ENCODE data around the gene PAM. TPM values are rescaled to one million over a fixed set of nuclear protein-coding genes. Genes with fewer than 3 reads are reported as not detected.
"Not testable (repeated sequence)": the region's sequence is repeated elsewhere in the genome, so short reads cannot be mapped to it uniquely, and the experiment has no call there.

PAM gene
- total and polyA plus RNA-seq, 12 donors = 234 to 580 (median 397) TPM

DNA sequence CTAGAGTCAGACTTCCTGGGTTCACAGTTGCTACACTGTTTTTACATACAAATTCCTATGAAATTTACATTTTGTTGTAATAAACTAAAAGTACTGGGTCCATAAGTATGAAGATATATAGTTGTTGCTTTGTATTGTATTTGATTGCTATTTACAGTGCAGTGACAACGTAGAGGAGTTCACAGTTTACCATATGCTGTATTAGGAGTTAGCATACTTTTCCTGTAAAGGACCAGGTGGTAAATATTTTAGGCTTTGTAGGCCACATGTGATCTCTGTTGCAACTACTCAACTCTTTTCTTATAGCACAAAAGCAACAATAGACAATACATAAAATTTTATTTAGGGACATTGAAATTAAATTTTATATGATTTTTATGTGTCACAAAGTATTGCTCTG, 18.0 kb downstream of the PAM start:
- Histone ChIP-seq H3K4me3 (no peak overlapping the region), H3K36me3 (replicated peaks in 1 of 2) (no peaks in the 10 kb centered on the region), H3K4me1 (replicated peaks in 1 of 2) (peaks cover 0 to 21% of the 10 kb centered on the region in 2 donors), H3K9me3 (replicated peaks in 1 of 3) (no peaks in the 10 kb centered on the region), H3K27me3 (no peaks in the 10 kb centered on the region), H3K27ac (no peak overlapping the region)
- no peak for DNase-seq
- WGBS, 4 donors = 88 to 100% (median 93%) methylated on average over 1 of the region's 1 CpG
- intact Hi-C loops (cut with DNase I) = no loop called here
- TF ChIP-seq CTCF (IDR thresholded peaks at IDR 0.05) (no peak), POLR2A (IDR thresholded peaks at IDR 0.05) (no peak)

DNA sequence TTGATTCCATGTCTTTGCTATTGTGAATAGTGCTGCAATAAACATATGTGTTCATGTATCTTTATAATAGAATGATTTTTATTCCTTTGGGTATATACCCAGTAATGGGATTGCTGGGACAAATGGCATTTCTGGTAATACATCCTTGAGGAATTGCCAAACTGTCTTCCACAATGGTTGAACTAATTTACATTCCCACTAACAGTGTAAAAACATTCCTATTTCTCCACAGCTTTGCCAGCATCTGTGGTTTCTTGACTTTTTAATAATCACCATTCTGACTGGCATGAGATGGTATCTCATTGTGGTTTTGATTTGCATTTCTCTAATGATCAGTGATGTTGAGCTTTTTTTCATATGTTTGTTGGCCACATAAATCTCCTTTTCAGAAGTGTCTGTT, 20.7 kb downstream of the PAM start:
- H3K9me3 ChIP-seq (replicated peaks in 1 of 3); intact Hi-C loops (cut with DNase I); H3K27ac ChIP-seq; H3K4me3 ChIP-seq; H3K27me3 ChIP-seq; DNase-seq; H3K36me3 ChIP-seq (replicated peaks in 1 of 2): not testable (repeated sequence)
- H3K4me1 ChIP-seq (replicated peaks in 1 of 2) = peaks cover 5 to 37% of the 10 kb centered on the region in 2 donors

- DNase-seq = no peak
- Histone ChIP-seq H3K4me3 (no peak overlapping the region), H3K9me3 (replicated peaks in 1 of 3) (no peaks in the 10 kb centered on the region), H3K27me3 (no peaks in the 10 kb centered on the region), H3K4me1 (replicated peaks in 1 of 2) (peaks cover 15 to 37% of the 10 kb centered on the region in 2 donors), H3K27ac (no peak overlapping the region), H3K36me3 (replicated peaks in 1 of 2) (no peaks in the 10 kb centered on the region)
- intact Hi-C loops (cut with DNase I) = no loop called here
- TF ChIP-seq CTCF (IDR thresholded peaks at IDR 0.05) (no peak), POLR2A (IDR thresholded peaks at IDR 0.05) (no peak)
Measured at GRCh38 chr5:102777099-102777498, 22.0 kb downstream of the PAM start.

GRCh38 chr5:102778478-102778877, 23.4 kb downstream of the PAM start:
- 38 to 63% (median 57%) methylated on average over 3 of the region's 3 CpGs for WGBS, 4 donors
- peak in 1 of 7 donors; percentile 24 for DNase-seq
- Histone ChIP-seq H3K9me3 (replicated peaks in 1 of 3) (no peaks in the 10 kb centered on the region), H3K4me1 (replicated peaks in 1 of 2) (peaks cover 18 to 39% of the 10 kb centered on the region in 2 donors), H3K27ac (peak overlapping the region in 1 of 5 donors; percentile 31), H3K36me3 (replicated peaks in 1 of 2) (no peaks in the 10 kb centered on the region), H3K27me3 (no peaks in the 10 kb centered on the region), H3K4me3 (peak overlapping the region in 1 of 4 donors; percentile 7)
- TF ChIP-seq CTCF (IDR thresholded peaks at IDR 0.05) = no peak
- no peak for TF ChIP-seq POLR2A (IDR thresholded peaks at IDR 0.05)
- intact Hi-C loops (cut with DNase I) = no loop called here

DNA sequence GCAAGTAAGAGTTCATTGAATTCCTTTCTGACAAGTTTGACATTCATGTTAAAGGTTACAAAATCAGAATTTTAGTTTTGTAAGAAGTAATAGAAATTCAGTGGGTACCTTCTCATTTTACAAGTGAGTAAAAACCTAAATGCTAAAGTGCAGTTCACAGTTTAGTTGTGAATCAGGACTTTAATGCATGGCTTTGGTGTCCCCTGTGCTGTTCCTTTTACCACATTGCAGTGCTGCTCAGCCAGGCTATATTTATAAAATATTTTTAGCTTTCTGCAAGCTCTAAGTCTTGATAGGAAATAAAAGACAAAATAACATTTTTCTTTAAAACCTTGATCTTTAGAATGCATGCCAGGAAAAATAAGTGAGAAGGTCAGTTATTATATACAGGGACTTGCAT, 26.3 kb downstream of the PAM start:
- no peaks in the 10 kb centered on the region for H3K27me3 ChIP-seq
- H3K4me3 ChIP-seq = no peak overlapping the region
- H3K9me3 ChIP-seq (replicated peaks in 1 of 3) = no peaks in the 10 kb centered on the region
- no peak for DNase-seq
- TF ChIP-seq POLR2A (IDR thresholded peaks at IDR 0.05) = no peak
- no peak for TF ChIP-seq CTCF (IDR thresholded peaks at IDR 0.05)
- peaks cover 18 to 39% of the 10 kb centered on the region in 2 donors for H3K4me1 ChIP-seq (replicated peaks in 1 of 2)
- no peak overlapping the region for H3K27ac ChIP-seq
- intact Hi-C loops (cut with DNase I) = loop anchor here in 1 of 2 donors (10.0 kb wide), 1 partner anchor 193 kb away; no protein-coding TSS in a partner anchor
- H3K36me3 ChIP-seq (replicated peaks in 1 of 2) = no peaks in the 10 kb centered on the region
